ENCODE results near the gene SSMEM1. TPM values are rescaled to one million over a fixed set of nuclear protein-coding genes. Genes with fewer than 3 reads are reported as not detected.
"Not testable (repeated sequence)": the region's sequence is repeated elsewhere in the genome, so short reads cannot be mapped to it uniquely, and the experiment has no call there.

Gene SSMEM1
- total and polyA plus RNA-seq, 9 of the 15 experiments (the other 6 are each of a cell fraction or from before 2014, with no cell fraction given), result 0.10 to 0.28 (median 0.18) TPM; not detected in 4

DNA sequence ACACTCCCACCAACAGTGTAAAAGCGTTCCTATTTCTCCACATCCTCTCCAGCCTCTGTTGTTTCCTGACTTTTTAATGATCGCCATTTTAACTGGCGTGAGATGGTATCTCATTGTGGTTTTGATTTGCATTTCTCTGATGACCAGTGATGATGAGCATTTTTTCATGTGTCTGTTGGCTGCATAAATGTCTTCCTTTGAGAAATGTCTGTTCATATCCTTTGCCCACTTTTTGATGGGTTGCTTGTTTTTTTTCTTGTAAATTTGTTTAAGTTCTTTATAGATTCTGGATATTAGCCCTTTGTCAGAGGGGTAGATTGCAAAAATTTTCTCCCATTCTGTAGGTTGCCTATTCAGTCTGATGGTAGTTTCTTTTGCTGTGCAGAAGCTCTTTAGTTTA lies 42.0 kb downstream of the SSMEM1 start:
- H3K4me2 ChIP-seq (ENCODE audit: insufficient read depth, low read length); H3K4me1 ChIP-seq (replicated peaks in 1 of 2; ENCODE audit: control insufficient read depth in 2 of 2, insufficient read depth in 2 of 2, low read length in 2 of 2); H3K27ac ChIP-seq (ENCODE audit: extremely low read depth, low read depth, low read length); H3K27me3 ChIP-seq (ENCODE audit: control insufficient read depth in 2 of 2, insufficient read depth in 2 of 2, low read length in 2 of 2); POLR2A ChIA-PET; in situ Hi-C loops (cut with MboI); H4K20me1 ChIP-seq (replicated peaks; ENCODE audit: control insufficient read depth, insufficient read depth, low read length); H3K9me3 ChIP-seq (replicated peaks; ENCODE audit: control insufficient read depth, insufficient read depth, low read depth, low read length); H2AFZ ChIP-seq (ENCODE audit: low read depth, low read length); CTCF ChIA-PET (ENCODE audit: low intra/inter-chr PET ratio); H3K9ac ChIP-seq (ENCODE audit: insufficient read depth in 1 of 2, low read depth in 2 of 2, low read length in 2 of 2); BruUV-seq (replicated peaks); ATAC-seq; H3K9me1 ChIP-seq (ENCODE audit: control insufficient read depth, insufficient read depth, low read length); FAIRE-seq; H3K79me2 ChIP-seq (ENCODE audit: control insufficient read depth, insufficient read depth, low read length); DNase-seq (ENCODE audit: extremely low read depth in 1 of 4, low spot score in 3 of 4); H3K36me3 ChIP-seq (ENCODE audit: control insufficient read depth, insufficient read depth, low read length); H3K4me3 ChIP-seq: not testable (repeated sequence)
- 20% methylated on average over 3 of the region's 3 CpGs for WGBS (ENCODE audit: insufficient coverage, low coverage, missing lambda C conversion rate)
- intact Hi-C loops (cut with micrococcal nuclease), result loop anchor here (10.0 kb wide), 2 partner anchors 235 to 585 kb away; no protein-coding TSS in a partner anchor
- TF ChIP-seq, protein P1, sequence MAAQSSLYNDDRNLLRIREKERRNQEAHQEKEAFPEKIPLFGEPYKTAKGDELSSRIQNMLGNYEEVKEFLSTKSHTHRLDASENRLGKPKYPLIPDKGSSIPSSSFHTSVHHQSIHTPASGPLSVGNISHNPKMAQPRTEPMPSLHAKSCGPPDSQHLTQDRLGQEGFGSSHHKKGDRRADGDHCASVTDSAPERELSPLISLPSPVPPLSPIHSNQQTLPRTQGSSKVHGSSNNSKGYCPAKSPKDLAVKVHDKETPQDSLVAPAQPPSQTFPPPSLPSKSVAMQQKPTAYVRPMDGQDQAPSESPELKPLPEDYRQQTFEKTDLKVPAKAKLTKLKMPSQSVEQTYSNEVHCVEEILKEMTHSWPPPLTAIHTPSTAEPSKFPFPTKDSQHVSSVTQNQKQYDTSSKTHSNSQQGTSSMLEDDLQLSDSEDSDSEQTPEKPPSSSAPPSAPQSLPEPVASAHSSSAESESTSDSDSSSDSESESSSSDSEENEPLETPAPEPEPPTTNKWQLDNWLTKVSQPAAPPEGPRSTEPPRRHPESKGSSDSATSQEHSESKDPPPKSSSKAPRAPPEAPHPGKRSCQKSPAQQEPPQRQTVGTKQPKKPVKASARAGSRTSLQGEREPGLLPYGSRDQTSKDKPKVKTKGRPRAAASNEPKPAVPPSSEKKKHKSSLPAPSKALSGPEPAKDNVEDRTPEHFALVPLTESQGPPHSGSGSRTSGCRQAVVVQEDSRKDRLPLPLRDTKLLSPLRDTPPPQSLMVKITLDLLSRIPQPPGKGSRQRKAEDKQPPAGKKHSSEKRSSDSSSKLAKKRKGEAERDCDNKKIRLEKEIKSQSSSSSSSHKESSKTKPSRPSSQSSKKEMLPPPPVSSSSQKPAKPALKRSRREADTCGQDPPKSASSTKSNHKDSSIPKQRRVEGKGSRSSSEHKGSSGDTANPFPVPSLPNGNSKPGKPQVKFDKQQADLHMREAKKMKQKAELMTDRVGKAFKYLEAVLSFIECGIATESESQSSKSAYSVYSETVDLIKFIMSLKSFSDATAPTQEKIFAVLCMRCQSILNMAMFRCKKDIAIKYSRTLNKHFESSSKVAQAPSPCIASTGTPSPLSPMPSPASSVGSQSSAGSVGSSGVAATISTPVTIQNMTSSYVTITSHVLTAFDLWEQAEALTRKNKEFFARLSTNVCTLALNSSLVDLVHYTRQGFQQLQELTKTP (IDR thresholded peaks at IDR 0.05; ENCODE audit: low read depth in 1 of 2, partially characterized antibody in 2 of 2), result peak in 1 of 2 experiments; percentile 93
